HG02642 (cell line): ENCODE data around the gene CSK.

Experiments used
- ATAC-seq: cut with Tn5 transposase; IDR thresholded peaks from one replicate; pipeline ENCODE4 v1.9.1; 2021; ENCODE audit warnings: mild to moderate bottlenecking; ENCODE audit not compliant: unreplicated experiment, poor library complexity

The CSK gene

GRCh38 chr15:74821091-74821789 is 39.4 kb downstream of the CSK start:
- ATAC-seq: peak; percentile 63

GRCh38 chr15:74821790-74822158 is 39.9 kb downstream of the CSK start:
- no peak for ATAC-seq

GRCh38 chr15:74822233-74822632 is 40.4 kb downstream of the CSK start:
- no peak for ATAC-seq

DNA sequence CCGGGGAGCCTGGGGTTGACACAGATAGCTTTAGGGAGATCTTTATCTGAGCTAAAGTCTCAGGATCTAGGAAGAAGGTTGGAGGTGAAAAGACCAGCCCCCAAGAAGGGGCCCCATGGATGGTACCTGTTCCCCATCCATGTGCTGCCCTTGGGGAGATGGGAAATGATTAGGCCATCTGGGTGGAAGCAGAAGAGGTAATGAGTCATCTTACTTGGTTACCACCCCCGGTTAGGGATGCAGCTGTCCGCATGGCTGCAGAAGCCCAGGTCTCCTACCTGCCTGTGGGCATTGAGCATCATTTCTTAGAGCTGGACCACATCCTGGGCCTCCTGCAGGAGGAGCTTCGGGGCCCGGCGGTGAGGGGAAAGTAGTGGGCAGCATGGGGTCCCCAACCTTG is 41.4 kb downstream of the CSK start:
- no peak for ATAC-seq

- no peak for ATAC-seq
Observed at GRCh38 chr15:74824976-74825375, 43.1 kb downstream of the CSK start.

DNA sequence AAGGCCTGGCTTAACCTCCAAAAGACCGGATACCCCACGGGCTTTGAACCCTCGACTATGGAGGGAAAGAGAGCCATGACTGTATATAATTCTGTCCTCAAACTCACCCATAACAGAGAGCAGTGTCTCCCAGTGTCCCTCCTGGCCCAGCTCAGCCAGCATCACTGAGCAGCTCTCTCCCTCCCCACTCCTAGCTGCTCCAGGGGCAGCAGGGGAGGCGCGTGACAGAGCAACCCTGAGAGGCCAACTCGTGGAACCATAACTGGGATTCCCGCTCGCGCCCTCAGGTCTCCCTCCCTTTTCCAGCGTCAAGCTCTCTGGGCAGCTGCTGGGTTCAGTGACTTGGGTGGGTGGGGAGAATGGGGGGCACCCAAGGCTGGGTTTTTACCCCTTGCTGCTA is 44.0 kb downstream of the CSK start:
- ATAC-seq: no peak

DNA sequence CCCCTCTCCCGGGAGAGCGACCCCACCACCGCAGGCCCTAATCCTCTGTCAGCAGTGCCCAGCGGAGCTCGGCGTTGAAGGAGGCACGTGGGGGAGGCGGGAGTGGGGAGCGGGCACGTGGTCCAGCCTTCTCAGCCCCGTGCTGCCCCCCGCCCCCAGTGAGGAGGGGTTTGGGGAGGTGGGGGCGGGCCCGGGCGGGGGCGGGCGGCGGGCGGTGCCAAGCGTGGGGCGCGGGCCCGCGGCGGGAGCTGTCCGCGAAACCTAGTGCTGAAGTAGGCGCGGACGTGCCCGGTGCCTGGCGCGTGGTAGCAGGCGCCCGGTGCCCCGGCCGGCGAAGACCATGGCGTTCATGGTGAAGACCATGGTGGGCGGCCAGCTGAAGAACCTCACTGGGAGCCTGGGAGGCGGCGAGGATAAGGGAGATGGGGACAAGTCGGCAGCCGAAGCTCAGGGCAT is 44.5 kb downstream of the CSK start, which contains the start of gene CPLX3:
CPLX3 (plus strand) TSS at position 264 of the 456 bp plus-strand sequence; CDS start at position 341, 77 bp downstream.
- ATAC-seq: no peak

- no peak for ATAC-seq
Observed at GRCh38 chr15:74826921-74827320, 45.0 kb downstream of the CSK start.

DNA sequence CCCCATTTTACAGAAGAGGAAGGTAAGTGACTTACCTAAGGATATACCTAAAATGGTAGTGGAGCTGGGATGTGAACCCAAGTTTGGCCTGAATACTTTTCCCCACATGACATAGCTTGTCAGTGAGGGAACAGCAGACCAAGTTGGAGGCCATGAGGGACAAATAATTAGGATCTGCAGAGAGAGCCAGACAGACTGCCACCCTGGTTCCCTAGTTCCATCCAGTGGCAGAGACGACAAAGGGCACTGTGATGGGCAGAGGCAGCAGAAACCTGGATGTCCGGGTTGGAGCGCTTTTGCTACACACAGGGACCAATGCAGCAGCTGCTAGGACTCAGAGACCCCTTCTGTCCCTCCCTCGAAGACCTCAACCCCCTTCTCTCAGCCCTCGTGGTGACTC is 45.7 kb downstream of the CSK start:
- no peak for ATAC-seq

- ATAC-seq: no peak
Observed at GRCh38 chr15:74828835-74829234, 47.0 kb downstream of the CSK start.

DNA sequence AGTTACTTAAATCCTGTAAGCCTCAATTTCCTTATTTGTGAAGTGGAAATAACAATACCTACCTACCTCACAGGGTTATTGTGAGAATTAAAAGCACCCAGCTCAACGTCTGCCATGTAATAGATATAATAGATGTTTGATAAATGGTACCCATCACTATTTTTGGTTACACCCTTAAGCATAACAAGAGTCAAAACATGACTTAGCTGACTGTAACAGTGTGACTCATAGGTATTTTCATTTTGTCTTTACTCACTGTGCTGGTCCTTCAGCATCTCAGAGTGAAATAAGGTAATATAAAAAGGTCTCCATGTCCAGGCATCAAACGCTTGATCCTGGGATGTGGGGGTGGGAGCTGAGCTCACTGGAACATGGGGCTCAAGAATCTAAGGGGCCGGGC is 47.6 kb downstream of the CSK start:
- no peak for ATAC-seq

- ATAC-seq: no peak
Observed at GRCh38 chr15:74829991-74830390, 48.1 kb downstream of the CSK start.

- ATAC-seq: no peak
Observed at GRCh38 chr15:74830868-74831267, 49.0 kb downstream of the CSK start.

GRCh38 chr15:74831813-74832495 is 50.1 kb downstream of the CSK start:
- no peak for ATAC-seq

- ATAC-seq: no peak
Observed at GRCh38 chr15:74832826-74833225, 50.9 kb downstream of the CSK start.

DNA sequence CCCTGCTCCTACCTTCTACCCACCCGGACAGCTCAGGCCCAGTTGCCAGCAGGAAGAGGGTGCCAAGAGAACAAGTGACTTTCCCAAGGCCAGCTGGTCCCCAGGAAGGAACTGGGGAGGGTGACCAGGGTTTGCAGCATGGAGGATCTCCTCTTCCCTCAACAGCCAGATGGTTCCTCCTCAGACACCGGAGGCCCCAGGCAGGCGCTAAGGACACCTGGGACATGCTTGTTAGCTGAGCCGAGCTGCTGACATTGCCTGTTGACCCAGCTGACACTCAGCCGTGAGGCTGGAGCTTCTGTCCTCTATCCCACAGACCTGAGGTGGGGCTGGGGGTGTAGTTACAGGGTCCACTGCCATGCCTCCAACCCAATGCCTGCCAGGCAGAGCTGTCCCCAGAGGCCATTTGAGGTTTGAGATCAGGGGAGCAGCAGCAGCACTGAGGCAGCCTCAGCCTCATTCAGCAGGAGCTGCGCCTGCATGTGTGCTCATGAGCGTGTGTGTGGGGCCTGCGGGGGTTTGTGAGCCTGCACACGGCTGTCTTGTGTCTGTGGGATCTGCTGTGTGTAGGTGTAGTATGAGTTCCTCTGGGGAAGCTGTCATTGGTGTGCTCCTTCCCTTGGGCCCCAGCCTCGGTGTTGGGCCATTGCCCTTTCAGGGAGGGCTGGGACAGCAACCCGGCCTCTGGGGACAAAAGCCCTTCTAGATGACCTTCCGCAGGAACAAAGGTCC is 51.7 kb downstream of the CSK start:
- ATAC-seq: no peak

- no peak for ATAC-seq
Observed at GRCh38 chr15:74835312-74835823, 53.5 kb downstream of the CSK start.

DNA sequence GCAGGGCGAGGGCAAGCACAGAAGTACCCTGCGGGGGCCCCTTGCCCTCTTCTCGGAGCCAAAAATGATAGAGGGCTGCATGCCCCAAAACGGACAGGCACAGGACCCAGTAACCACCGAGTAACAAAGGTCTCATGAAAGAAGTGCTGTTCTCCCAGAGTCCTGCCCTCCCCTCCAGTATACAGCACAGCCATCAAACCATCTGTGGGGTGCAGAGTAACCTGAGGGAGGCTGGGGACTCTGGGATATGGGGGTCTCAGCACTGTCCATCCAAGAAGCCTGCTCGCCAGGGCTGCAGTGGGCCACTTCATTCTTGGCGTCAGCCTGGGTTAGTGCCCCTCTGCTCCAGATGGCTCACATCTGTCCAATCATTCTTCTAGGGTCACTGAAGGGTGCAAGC is 55.0 kb downstream of the CSK start:
- no peak for ATAC-seq

GRCh38 chr15:74837482-74838136 is 55.7 kb downstream of the CSK start:
- ATAC-seq: no peak

- no peak for ATAC-seq
Observed at GRCh38 chr15:74838137-74838516, 56.2 kb downstream of the CSK start.
